ENCODE measurements around the gene TMEM178B. TPM values are rescaled to one million over a fixed set of nuclear protein-coding genes. Genes with fewer than 3 reads are reported as not detected.

The TMEM178B gene
- polyA plus RNA-seq, 1 of the 3 experiments (the other 2 are of a cell fraction): 0.20 TPM

GRCh38 chr7:141275350-141275749 is 201.5 kb downstream of the TMEM178B start:
- no peak overlapping the region for H3K4me2 ChIP-seq
- H3K36me3 ChIP-seq (replicated peaks in 1 of 2; ENCODE audit: control insufficient read depth in 1 of 2, insufficient read depth in 2 of 2, low read length in 1 of 2): no peaks in the 10 kb centered on the region
- POLR2A ChIA-PET: no interaction called here
- no peaks in the 10 kb centered on the region for H3F3A ChIP-seq (replicated peaks; ENCODE audit: insufficient read depth)
- H4K20me1 ChIP-seq (ENCODE audit: insufficient read depth): no peaks in the 10 kb centered on the region
- CTCF ChIA-PET: interaction anchor here (0.9 to 1.5 kb wide), 3 partner anchors 10 to 35 kb away, joined by 3 read pairs; no protein-coding TSS in a partner anchor
- no peaks in the 10 kb centered on the region; a peak in 1 of 4 replicates for H3K4me1 ChIP-seq (ENCODE audit: control insufficient read depth in 1 of 2, insufficient read depth in 2 of 2, low read depth in 1 of 2, low read length in 1 of 2)
- H3K9ac ChIP-seq: no peak overlapping the region
- WGBS (ENCODE audit: low lambda C conversion rate): 9% methylated on average over 2 of the region's 2 CpGs
- no peaks in the 10 kb centered on the region for H3K79me2 ChIP-seq (ENCODE audit: insufficient read depth)
- H3K9me2 ChIP-seq: no peaks in the 10 kb centered on the region
- TF ChIP-seq PBX3 (IDR thresholded peaks at IDR 0.05) (no peak), RAD21 (IDR thresholded peaks at IDR 0.05; ENCODE audit: low read length) (no peak), POLR2AphosphoS5 (IDR thresholded peaks at IDR 0.05; ENCODE audit: low read depth, low read length) (no peak), FOSL2 (IDR thresholded peaks at IDR 0.05; ENCODE audit: borderline replicate concordance, low read depth) (no peak), RFX5 (IDR thresholded peaks at IDR 0.05; ENCODE audit: low read length) (no peak), NRF1 (IDR thresholded peaks at IDR 0.05; ENCODE audit: low read depth, low read length) (no peak), EZH2phosphoT487 (IDR thresholded peaks at IDR 0.05; ENCODE audit: borderline replicate concordance, low read depth) (no peak), EP300 (IDR thresholded peaks at IDR 0.05; ENCODE audit: borderline replicate concordance in 1 of 2, low read depth in 1 of 2, low read length in 1 of 2) (no peak), TCF12 (IDR thresholded peaks at IDR 0.05) (no peak), MAX (IDR thresholded peaks at IDR 0.05; ENCODE audit: low read depth) (no peak), MEF2A (IDR thresholded peaks at IDR 0.05; ENCODE audit: borderline replicate concordance, low read depth) (no peak), TEAD4 (IDR thresholded peaks at IDR 0.05; ENCODE audit: borderline replicate concordance, insufficient read depth) (no peak)
- TF ChIP-seq, protein P1, sequence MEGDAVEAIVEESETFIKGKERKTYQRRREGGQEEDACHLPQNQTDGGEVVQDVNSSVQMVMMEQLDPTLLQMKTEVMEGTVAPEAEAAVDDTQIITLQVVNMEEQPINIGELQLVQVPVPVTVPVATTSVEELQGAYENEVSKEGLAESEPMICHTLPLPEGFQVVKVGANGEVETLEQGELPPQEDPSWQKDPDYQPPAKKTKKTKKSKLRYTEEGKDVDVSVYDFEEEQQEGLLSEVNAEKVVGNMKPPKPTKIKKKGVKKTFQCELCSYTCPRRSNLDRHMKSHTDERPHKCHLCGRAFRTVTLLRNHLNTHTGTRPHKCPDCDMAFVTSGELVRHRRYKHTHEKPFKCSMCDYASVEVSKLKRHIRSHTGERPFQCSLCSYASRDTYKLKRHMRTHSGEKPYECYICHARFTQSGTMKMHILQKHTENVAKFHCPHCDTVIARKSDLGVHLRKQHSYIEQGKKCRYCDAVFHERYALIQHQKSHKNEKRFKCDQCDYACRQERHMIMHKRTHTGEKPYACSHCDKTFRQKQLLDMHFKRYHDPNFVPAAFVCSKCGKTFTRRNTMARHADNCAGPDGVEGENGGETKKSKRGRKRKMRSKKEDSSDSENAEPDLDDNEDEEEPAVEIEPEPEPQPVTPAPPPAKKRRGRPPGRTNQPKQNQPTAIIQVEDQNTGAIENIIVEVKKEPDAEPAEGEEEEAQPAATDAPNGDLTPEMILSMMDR (IDR thresholded peaks at IDR 0.05): no peak
- no peaks in the 10 kb centered on the region for H3K9me3 ChIP-seq
- no peak overlapping the region for H3K27ac ChIP-seq (ENCODE audit: low read depth in 2 of 2, low read length in 1 of 2)
- no peak overlapping the region for H2AFZ ChIP-seq (ENCODE audit: low read depth)
- no peak overlapping the region for H3K4me3 ChIP-seq (ENCODE audit: low read depth in 2 of 2, low read length in 1 of 2)
- no peak for DNase-seq
- H3K27me3 ChIP-seq (ENCODE audit: insufficient read depth): no peaks in the 10 kb centered on the region

GRCh38 chr7:141276031-141276430 is 202.2 kb downstream of the TMEM178B start:
- H3K79me2 ChIP-seq (ENCODE audit: insufficient read depth): no peaks in the 10 kb centered on the region
- no peak overlapping the region for H3K9ac ChIP-seq
- no peaks in the 10 kb centered on the region for H3F3A ChIP-seq (replicated peaks; ENCODE audit: insufficient read depth)
- no peaks in the 10 kb centered on the region for H3K9me2 ChIP-seq
- H2AFZ ChIP-seq (ENCODE audit: low read depth): no peak overlapping the region
- TF ChIP-seq JUND (IDR thresholded peaks at IDR 0.05) (no peak), RXRA (IDR thresholded peaks at IDR 0.05; ENCODE audit: borderline replicate concordance, low read depth) (no peak), RAD21 (IDR thresholded peaks at IDR 0.05; ENCODE audit: low read length) (no peak)
- POLR2A ChIA-PET: no interaction called here
- no peak overlapping the region for H3K4me2 ChIP-seq
- no peaks in the 10 kb centered on the region for H4K20me1 ChIP-seq (ENCODE audit: insufficient read depth)
- no peaks in the 10 kb centered on the region for H3K9me3 ChIP-seq
- DNase-seq: no peak
- no peaks in the 10 kb centered on the region for H3K36me3 ChIP-seq (replicated peaks in 1 of 2; ENCODE audit: control insufficient read depth in 1 of 2, insufficient read depth in 2 of 2, low read length in 1 of 2)
- no peaks in the 10 kb centered on the region; a peak in 1 of 4 replicates for H3K4me1 ChIP-seq (ENCODE audit: control insufficient read depth in 1 of 2, insufficient read depth in 2 of 2, low read depth in 1 of 2, low read length in 1 of 2)
- no peak overlapping the region for H3K4me3 ChIP-seq (ENCODE audit: low read depth in 2 of 2, low read length in 1 of 2)
- no peaks in the 10 kb centered on the region for H3K27me3 ChIP-seq (ENCODE audit: insufficient read depth)
- 28% methylated on average over 4 of the region's 4 CpGs for WGBS (ENCODE audit: low lambda C conversion rate)
- H3K27ac ChIP-seq (ENCODE audit: low read depth in 2 of 2, low read length in 1 of 2): no peak overlapping the region
- CTCF ChIA-PET: interaction anchor here (1.2 to 1.5 kb wide), 2 partner anchors 11 to 18 kb away, joined by 3 read pairs; no protein-coding TSS in a partner anchor

Data from SK-N-SH (cell line).